Stimulated activated CD4-positive, alpha-beta T cell treated with anti-CD3 and anti-CD28 coated beads, Interleukin-4, amount 100 ng/mL, for 48 hours (primary cell): ENCODE measurements around the gene CCDC28B.

ENCODE experiments used
- DNase-seq, 2 donors: peaks; one replicate each; pipeline ENCODE4 v3.0.0-alpha.2; 2020; ENCODE audit warnings: low read depth in 2 of 2

CCDC28B gene

DNA sequence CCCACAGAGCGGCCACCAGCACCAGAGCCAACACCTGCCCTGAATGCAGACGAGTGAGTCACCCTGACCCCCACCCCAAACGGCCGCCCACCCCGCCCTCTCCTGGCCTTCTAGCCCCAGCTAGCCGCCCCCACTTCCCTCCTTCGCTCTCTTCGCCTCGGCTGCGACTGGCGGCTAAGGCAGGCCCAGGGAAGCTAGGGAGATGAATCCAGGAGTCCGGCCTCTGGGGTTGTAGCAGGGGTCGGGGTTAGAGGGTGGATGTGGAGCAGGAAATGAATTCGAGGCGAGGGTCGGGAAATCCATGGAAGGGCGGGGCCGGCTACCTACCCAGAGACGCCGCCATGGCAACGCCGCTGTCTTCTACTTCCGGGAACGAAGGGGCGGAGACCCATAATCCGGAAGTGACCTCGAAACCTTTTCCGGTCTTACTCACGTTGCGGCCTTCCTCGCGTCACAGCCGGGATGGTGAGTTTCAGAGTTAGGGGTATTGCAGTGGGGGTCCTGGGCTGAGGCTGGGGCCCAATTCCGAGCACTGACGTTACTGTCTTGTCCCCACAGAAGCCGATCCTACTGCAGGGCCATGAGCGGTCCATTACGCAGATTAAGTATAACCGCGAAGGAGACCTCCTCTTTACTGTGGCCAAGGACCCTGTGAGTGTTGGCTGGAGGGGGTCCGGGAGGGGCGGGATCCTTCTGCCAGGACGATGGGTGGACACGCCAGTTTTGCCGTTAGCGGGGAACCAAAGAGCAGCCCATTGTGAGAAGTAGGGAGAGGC is 21.8 kb downstream of the CCDC28B start, which contains the start of the genes EIF3I and TMEM234:
Gene EIF3I, plus strand, starts transcription at position 428 of the 776 bp plus-strand sequence. Its CDS starts 35 bp downstream, at position 463.
Gene TMEM234, minus strand, starts transcription at position 374 of the 776 bp plus-strand sequence. Its CDS starts 31 bp downstream, at position 343.
- DNase-seq, result peak; percentile 77 to 87

DNA sequence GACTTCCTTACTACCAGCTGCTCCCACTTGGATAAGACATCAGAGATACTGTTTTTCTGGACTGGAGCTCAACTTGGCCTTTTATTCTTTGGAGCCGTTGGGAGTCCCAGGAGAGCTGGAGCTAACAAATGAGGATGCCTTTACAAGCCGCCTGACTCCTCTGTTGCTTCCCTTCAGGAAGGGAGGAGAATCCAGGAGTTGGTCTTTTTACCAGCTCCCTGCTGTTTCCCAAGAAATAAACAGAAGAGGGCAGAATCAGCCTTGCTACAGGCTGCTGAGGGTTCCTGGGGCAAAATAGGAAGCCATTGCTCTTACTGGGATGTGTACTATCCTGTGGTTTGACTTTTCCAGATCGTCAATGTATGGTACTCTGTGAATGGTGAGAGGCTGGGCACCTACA is 23.3 kb downstream of the CCDC28B start:
- no peak for DNase-seq

DNA sequence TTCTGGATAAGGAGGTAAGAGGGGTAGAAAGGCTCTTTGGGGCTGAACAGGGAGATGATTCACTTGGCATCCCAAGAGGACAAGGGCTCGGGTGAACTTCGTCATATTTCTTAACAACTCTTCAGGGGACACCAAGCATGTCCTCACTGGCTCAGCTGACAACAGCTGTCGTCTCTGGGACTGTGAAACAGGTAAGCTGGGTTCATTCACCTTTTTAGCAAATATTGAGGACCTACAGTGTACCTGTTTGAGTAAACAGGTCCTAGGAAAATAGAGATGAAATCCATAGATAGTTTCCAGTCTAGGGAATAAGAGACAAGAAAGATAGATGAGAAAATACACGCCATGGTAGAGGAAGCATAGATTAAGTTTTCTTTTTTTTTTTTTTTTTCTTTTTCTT is 23.9 kb downstream of the CCDC28B start:
- DNase-seq, result no peak

GRCh38 chr1:32228771-32229170 is 28.4 kb downstream of the CCDC28B start:
- no peak for DNase-seq

DNA sequence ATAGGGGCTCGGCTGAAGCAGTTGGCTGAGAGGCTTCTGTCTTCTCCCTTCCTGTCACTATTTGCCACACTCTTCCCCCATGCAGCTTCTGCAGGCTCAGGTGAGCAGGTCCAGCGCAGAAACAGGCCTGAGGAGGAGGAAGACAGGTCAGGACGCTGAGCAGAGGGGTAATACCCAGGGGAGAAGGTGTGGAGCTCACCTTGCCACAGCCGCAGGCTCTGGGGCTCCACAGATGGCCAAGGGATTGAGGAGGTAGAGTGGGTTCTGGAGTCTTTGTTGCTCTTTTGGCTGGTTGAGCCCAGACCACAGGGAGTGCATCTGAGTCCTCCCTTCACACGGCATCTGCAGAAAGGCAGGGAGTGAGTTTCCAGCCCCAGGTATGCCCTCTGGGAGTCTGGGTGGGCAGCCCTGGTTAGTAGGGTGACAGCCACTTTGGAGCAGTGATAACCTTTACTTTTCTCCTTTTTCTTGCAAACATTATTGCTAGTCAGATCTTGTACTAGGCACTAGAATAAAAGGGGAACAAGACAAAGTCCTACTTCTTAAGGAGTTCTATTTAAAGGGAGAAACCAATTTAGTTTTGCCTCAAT is 31.5 kb downstream of the CCDC28B start:
- no peak for DNase-seq

DNA sequence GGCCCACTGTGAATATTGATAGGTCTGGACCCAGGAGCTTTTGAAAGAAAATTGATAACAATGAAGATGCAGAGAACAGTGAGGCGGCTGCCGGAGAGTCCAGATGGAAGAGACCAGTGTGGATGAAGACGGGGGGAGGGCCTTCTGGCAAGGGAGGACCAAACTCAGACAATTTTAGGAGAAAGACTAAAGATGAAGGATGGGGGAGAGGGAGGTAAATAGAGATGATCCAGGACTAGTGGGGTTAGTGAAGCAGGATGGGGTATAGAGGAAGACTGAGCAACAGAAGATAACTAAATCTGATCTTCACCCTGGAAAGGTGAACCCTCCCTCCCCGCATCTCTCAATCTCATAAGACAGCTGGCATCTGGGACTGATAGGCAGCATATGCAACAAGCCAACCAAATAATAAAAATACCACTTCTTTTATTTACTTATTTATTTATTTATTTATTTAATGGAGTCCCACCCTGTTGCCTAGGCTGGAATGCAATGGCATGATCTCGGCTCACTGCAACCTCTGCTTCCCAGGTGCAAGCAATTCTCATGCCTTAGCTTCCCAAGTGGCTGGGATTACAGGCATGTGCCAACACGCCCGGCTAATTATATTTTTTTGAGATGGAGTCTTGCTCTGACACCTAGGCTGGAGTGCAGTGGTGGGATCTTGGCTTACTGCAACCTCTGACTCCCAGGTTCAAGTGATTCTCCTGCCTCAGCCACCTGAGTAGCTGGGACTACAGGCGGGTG is 32.3 kb downstream of the CCDC28B start:
- DNase-seq, result no peak

DNA sequence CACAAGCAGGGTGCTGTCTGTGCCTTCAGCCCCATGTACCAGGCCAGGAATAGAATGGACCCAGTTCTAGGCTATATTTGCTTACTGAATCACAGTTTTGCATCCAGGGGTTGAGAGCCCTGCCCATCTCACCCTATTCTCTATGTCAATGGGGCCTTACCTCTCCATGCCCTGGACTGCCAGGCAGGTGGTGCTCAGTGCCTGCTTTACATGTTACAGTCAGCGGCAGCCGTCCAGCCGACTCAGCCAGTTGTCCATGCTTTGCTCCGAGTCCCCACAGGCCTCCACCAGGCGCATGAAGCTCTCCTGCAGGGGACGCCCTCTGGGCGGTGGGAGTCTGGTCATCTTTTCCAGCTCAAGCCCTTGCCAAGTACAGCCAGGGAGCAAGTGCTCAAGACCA is 34.4 kb downstream of the CCDC28B start:
- no peak for DNase-seq

DNA sequence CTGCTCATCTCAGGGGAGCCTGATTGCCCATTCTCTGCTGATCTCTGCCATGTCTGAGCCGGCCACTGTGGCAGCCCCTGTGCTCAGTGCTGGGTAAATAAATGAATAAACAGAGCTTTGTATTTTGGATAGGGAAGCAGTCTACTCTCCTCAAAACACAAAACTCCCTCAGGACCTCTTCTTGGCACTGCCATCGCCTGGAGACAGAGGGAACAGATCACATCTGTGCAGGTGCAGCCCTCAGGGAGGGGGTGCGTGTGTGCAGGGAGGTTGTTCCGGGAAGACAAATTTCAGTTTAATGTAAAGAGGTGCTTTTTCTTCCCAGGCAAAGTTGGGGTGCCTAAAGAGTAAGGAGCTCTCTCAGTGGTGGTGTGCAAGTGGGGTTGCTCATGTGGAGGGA is 38.9 kb downstream of the CCDC28B start:
- DNase-seq, result no peak

GRCh38 chr1:32239790-32240139 is 39.4 kb downstream of the CCDC28B start:
- no peak for DNase-seq

DNA sequence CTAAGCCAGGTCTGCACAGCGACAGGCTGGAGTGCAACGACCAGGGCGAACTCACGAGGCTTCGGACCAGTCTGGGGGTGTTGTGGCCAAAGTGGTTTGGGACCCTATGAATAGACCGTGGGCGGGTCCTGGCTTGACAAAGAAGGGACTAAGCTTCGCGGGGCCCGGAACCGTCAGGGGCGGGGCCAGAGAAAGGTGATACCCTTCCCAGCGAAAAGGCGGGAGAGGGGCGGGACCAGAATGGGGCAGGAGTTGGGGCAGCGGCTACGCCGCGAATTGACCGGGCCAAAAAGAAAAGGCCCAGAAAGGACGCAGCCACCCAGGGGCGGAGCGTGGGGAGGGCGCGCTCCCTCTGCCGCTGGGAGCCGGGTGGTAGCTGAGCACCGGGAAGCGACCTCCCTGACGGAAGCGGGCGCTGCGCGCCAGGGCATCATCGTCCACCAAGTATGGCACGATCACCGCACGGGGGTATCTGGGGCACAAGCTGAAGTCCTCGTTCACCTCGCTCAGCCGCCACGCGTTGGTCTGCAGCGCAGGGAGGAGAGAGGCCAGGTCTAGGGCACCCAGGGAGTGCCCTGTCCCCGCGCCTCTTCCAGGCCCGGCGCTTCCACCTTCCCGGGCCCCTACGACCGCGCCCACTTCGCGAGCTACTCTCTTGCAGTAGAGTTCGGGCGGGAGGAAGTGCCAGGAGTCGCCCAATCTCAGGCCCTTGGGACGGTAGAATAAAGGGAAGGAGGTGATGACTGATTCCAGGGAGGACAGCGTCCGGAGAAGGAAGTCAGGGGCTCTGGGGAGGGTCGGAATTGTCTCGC is 40.0 kb downstream of the CCDC28B start:
- DNase-seq, result no peak

GRCh38 chr1:32241001-32241763 is 40.8 kb downstream of the CCDC28B start:
- DNase-seq, result no peak

DNA sequence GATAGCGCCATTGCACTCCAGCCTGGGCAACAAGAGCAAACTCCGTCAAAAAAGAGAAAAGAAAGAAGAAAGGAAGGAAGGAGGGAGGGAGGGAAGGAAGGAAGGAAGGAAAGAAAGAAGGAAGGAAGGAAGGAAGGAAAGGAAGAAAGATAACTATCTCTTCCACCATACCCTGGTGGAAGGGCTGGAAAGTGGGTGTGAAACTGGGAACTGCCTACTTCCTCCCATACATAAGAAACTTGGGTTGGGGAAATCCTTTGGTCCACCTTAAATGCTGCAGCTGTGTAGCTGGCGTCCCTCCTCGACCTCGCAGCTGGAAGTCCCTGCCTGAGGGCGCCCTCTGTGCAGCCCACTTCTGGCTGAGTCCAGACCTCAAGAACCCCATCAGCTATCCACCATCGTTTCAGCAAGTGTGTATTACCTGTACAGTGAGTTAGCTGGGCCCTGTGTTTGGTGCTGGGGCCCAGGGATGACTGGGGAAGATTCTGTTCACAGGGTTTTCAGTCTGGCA is 42.0 kb downstream of the CCDC28B start:
- DNase-seq, result no peak

DNA sequence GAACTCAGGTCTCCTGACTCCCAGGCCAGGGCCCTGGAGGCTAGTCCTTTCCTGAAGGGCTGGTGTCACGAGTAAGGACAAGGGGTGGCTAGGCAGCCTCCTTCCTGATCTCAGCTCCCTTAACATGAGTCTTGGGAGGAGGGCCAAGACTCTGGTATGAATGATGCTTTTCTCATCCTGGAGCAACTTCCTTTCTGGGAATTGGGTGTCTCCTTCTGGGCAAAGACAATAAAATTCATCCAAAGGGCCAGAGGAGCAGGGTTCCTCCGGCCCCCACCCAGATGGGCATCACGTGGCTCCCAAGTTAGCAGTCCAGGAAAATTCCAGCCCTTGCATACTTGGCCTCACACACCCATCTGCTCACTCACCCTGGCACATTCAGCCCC is 46.5 kb downstream of the CCDC28B start, which contains the start of gene FAM167B:
Gene FAM167B, plus strand, starts transcription at position 335 of the 386 bp plus-strand sequence. CDS start 200 bp downstream, outside the sequence.
- no peak for DNase-seq

GRCh38 chr1:32247452-32247851 is 47.1 kb downstream of the CCDC28B start:
- no peak for DNase-seq

DNA sequence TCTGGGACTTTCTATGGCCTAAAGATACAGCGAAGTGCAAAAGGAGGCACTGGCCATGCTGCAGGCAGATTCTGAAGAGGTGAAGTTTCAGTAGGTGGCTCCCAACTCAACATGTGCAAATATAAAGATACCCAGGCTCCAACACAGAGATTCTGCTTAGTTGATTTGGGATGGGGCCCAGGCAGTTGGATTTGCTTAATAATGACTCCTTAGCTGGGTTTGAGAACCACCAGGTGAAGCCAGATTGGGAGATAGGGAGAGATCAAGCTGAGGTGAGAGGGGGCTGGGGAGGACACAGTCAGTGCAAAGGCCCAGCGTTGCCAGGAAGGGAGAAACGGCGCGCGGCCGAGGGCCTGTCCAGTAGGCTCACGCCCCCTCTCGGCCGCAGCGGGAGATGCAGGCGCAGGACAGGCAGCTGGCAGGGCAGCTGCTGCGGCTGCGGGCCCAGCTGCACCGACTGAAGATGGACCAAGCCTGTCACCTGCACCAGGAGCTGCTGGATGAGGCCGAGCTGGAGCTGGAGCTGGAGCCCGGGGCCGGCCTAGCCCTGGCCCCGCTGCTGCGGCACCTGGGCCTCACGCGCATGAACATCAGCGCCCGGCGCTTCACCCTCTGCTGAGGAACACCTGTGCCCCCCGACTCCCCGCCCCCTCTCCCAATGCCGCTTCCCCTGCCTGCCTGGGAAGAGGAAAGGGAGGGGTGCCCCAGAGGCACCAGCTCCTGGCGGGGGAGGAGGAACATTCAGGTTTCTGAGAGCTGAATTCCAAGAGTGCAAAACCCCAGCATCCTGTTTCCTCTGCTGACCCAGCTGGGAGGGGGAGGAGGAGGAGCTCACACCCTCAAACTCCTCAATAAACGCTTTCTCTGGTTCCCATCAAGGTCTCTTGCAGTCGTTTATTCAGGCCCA is 47.8 kb downstream of the CCDC28B start:
- DNase-seq, result peak; percentile 82 to 83

GRCh38 chr1:32249831-32250525 is 49.6 kb downstream of the CCDC28B start:
- peak in 1 of 2 donors; percentile 74 for DNase-seq

DNA sequence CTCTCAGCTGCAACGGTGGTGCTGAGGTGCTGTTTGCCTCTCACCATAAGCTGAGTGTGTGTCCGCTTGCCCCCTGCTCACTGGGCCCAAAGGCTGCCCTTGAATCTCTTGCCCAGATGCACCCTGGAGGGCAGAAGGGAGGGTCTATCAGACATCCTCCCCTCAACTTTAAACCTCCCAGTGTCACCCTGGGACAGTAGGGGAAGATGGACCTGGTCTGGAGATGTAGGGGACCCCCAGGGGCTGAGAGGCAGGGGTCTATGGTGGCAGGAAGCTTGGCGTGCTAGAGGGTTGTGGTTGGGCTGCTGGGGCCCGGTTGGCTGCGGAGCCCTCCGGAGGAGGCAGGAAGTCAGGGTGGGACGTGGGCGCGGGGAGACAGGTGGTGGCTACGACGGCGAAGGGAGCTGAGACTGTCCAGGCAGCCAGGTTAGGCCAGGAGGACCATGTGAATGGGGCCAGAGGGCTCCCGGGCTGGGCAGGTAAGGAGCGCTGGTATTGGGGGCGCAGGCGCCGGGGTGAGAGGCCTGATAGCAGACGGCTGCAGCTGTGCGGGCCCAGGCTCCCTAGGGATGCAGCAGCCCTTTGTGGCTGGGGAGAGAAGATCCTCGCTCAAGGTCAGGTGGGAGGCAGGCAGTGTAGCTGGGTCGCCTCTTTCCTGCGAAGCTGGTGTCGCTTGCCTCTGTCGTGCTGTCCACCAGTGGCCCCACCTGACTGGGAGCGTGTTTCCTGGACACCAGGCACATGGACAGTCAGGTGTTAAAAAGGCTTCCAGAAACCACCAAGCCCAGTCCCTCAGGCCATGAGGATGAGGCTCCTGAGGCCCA is 50.7 kb downstream of the CCDC28B start, which contains the start of gene LCK:
Gene LCK, plus strand, starts transcription at position 373 of the 824 bp plus-strand sequence. CDS start 23,065 bp downstream, outside the sequence.
- DNase-seq, result peak; percentile 67 to 69
